H1 (cell line): ENCODE data around the gene UTP3. TPM values are rescaled to one million over a fixed set of nuclear protein-coding genes. Genes with fewer than 3 reads are reported as not detected.

Source experiments
- CTCF ChIA-PET: fragments of 300-600 bp; sonication (Branson Sonifier 250); formaldehyde crosslinking; loops from one replicate; lab custom pipeline; 2021; ENCODE audit not compliant: partially characterized antibody; lab: Charles Lee
- POLR2A ChIA-PET: fragments of 300-600 bp; sonication (Branson Sonifier 250); formaldehyde crosslinking; loops from one replicate; lab custom pipeline; 2021; ENCODE audit warnings: inconsistent platforms; ENCODE audit not compliant: partially characterized antibody; lab: Charles Lee
- DNase-seq, 2 experiments: peaks; one replicate each; pipeline versions ENCODE4 v3.0.0 to v3.0.0-alpha.2; 2010 to 2022; ENCODE audit warnings: low spot score in 2 of 2, low read depth in 1 of 2, mixed read lengths in 1 of 2
- FAIRE-seq: peaks from 2 replicates; lab custom pipeline; 2011; peaks lifted over from hg19 to GRCh38; lab: Jason Lieb, UNC
- H2AFZ ChIP-seq: 2 replicates; pipeline ENCODE4 v1.8.1; 2012; ENCODE audit warnings: low read length, inconsistent platforms
- H2AK5ac ChIP-seq: 2 replicates; pipeline ENCODE4 v1.6.1; 2013; ENCODE audit warnings: low read depth, low read length
- H2BK120ac ChIP-seq: replicated peaks from 2 replicates; pipeline ENCODE3; 2013; ENCODE audit warnings: low read depth, low read length, inconsistent platforms
- H2BK12ac ChIP-seq: 2 replicates; pipeline ENCODE4 v1.6.1; 2013; ENCODE audit warnings: low read depth, low read length
- H2BK15ac ChIP-seq: 2 replicates; pipeline ENCODE4 v1.6.1; 2013; ENCODE audit warnings: low read length
- H2BK20ac ChIP-seq: 2 replicates; pipeline ENCODE4 v1.6.1; 2013; ENCODE audit warnings: low read length
- H2BK5ac ChIP-seq: 2 replicates; pipeline ENCODE4 v1.6.1; 2013; ENCODE audit warnings: low read depth, low read length
- H3K14ac ChIP-seq: 2 replicates; pipeline ENCODE4 v1.6.1; 2013; ENCODE audit warnings: inconsistent platforms; ENCODE audit not compliant: insufficient read length
- H3K18ac ChIP-seq: 2 replicates; pipeline ENCODE4 v1.6.1; 2013; ENCODE audit warnings: low read length; ENCODE audit errors: extremely low read depth
- H3K23ac ChIP-seq: 2 replicates; pipeline ENCODE4 v1.6.1; 2013; ENCODE audit warnings: inconsistent platforms; ENCODE audit not compliant: insufficient read length
- H3K23me2 ChIP-seq: 2 replicates; pipeline ENCODE4 v1.6.1; 2013; ENCODE audit warnings: low read depth, low read length
- H3K27ac ChIP-seq: 2 replicates; pipeline ENCODE4 v1.6.1; 2011; ENCODE audit warnings: low read depth, low read length, inconsistent platforms
- H3K27me3 ChIP-seq, 4 experiments: replicated peaks in 1 of 4; 1 replicate in 1 of 4; 2 replicates in 3 of 4; pipeline versions ENCODE4 v1.6.1 to v1.8.1; 2011 to 2013; ENCODE audit warnings: low read length in 3 of 4, mild to moderate bottlenecking in 3 of 4, inconsistent platforms in 2 of 4, mixed read lengths in 2 of 4, moderate library complexity in 1 of 4; ENCODE audit not compliant: control insufficient read depth in 3 of 4, insufficient read depth in 3 of 4; ENCODE audit errors: extremely low read depth in 1 of 4
- H3K36me3 ChIP-seq, 4 experiments: 2 replicates each; pipeline versions ENCODE4 v1.6.1 to v1.8.1; 2011 to 2013; ENCODE audit warnings: mild to moderate bottlenecking in 4 of 4, low read length in 3 of 4, moderate library complexity in 2 of 4, control low read depth in 1 of 4, inconsistent platforms in 1 of 4; ENCODE audit not compliant: insufficient read depth in 4 of 4, control insufficient read depth in 2 of 4
- H3K4ac ChIP-seq: replicated peaks from 2 replicates; pipeline ENCODE3; 2013; ENCODE audit warnings: low read length, low read depth, mixed read lengths, inconsistent platforms; ENCODE audit not compliant: insufficient read length
- H3K4me1 ChIP-seq, 4 experiments: replicated peaks in 1 of 4; 1 replicate in 1 of 4; 2 replicates in 3 of 4; pipeline versions ENCODE4 v1.6.1 to v1.8.1; 2011 to 2013; ENCODE audit warnings: low read length in 3 of 4, inconsistent platforms in 2 of 4, mixed read lengths in 1 of 4; ENCODE audit not compliant: insufficient read depth in 4 of 4, control insufficient read depth in 3 of 4
- H3K4me2 ChIP-seq, 2 experiments: 2 replicates each; pipeline versions ENCODE4 v1.6.1 to v1.8.1; 2011 to 2013; ENCODE audit warnings: low read depth in 2 of 2, low read length in 2 of 2, control low read depth in 1 of 2, inconsistent platforms in 1 of 2, mild to moderate bottlenecking in 1 of 2; ENCODE audit not compliant: insufficient read depth in 1 of 2
- H3K4me3 ChIP-seq, 4 experiments: fragments of 200-600, 300-600 bp in 1 of 4; sonication (generic), shearing (Covaris generic), sonication (Bioruptor Twin) in 1 of 4; 2 replicates each; pipeline versions ENCODE4 v1.5.1 to v1.8.1; 2011 to 2016; ENCODE audit warnings: low read length in 4 of 4, low read depth in 3 of 4, control low read depth in 2 of 4, inconsistent platforms in 2 of 4, mild to moderate bottlenecking in 2 of 4, mixed read lengths in 1 of 4, moderate library complexity in 1 of 4; ENCODE audit not compliant: insufficient read depth in 2 of 4; ENCODE audit errors: extremely low read depth in 1 of 4
- H3K56ac ChIP-seq: replicated peaks from 2 replicates; pipeline ENCODE3; 2013; ENCODE audit warnings: low read depth, mild to moderate bottlenecking, mixed read lengths, low read length, inconsistent platforms; ENCODE audit not compliant: insufficient read length
- H3K79me1 ChIP-seq: 2 replicates; pipeline ENCODE4 v1.6.1; 2013; ENCODE audit warnings: low read depth, low read length, control low read depth
- H3K79me2 ChIP-seq, 2 experiments: 2 replicates each; pipeline versions ENCODE4 v1.6.1 to v1.8.1; 2012 to 2013; ENCODE audit warnings: low read length in 2 of 2, mild to moderate bottlenecking in 2 of 2, inconsistent platforms in 1 of 2; ENCODE audit not compliant: insufficient read depth in 2 of 2, control insufficient read depth in 1 of 2
- H3K9ac ChIP-seq, 4 experiments: replicated peaks in 1 of 4; 1 replicate in 1 of 4; 2 replicates in 3 of 4; pipeline versions ENCODE4 v1.6.1 to v1.8.1; 2011 to 2013; ENCODE audit warnings: low read depth in 3 of 4, low read length in 3 of 4, control low read depth in 2 of 4, mild to moderate bottlenecking in 2 of 4, moderate library complexity in 2 of 4, inconsistent platforms in 1 of 4; ENCODE audit errors: extremely low read depth in 1 of 4
- H3K9me3 ChIP-seq, 2 experiments: 2 replicates each; pipeline versions ENCODE4 v1.6.1 to v1.8.1; 2012 to 2013; ENCODE audit warnings: mild to moderate bottlenecking in 2 of 2, moderate library complexity in 2 of 2, control low read depth in 1 of 2, inconsistent platforms in 1 of 2, low read depth in 1 of 2, low read length in 1 of 2, mixed read lengths in 1 of 2; ENCODE audit not compliant: insufficient read depth in 2 of 2
- H4K20me1 ChIP-seq, 2 experiments: replicated peaks in 1 of 2; 2 replicates each; pipeline versions ENCODE3 to v1.8.1; 2011 to 2013; ENCODE audit warnings: inconsistent platforms in 2 of 2, low read length in 2 of 2, mild to moderate bottlenecking in 1 of 2; ENCODE audit not compliant: insufficient read depth in 2 of 2, control insufficient read depth in 1 of 2
- H4K5ac ChIP-seq: 2 replicates; pipeline ENCODE4 v1.6.1; 2013; ENCODE audit warnings: low read length, low read depth, mixed read lengths, inconsistent platforms; ENCODE audit not compliant: insufficient read length
- H4K8ac ChIP-seq: 2 replicates; pipeline ENCODE4 v1.8.0; 2013; ENCODE audit warnings: mild to moderate bottlenecking, moderate library complexity, low read length, inconsistent platforms; ENCODE audit not compliant: insufficient read depth; ENCODE audit errors: extremely low read depth
- H4K91ac ChIP-seq: replicated peaks from 2 replicates; pipeline ENCODE3; 2013; ENCODE audit warnings: low read length, mixed read lengths, inconsistent platforms; ENCODE audit not compliant: insufficient read length
- BACH1 ChIP-seq: IDR thresholded peaks from 2 replicates; pipeline ENCODE4 v1.6.1; 2012; ENCODE audit warnings: low read length, improper control_type of control experiment
- CBX5 ChIP-seq: fragments of 300-800, 300-1000 bp; sonication (generic); IDR thresholded peaks from 2 replicates; pipeline ENCODE4 v1.7.1; 2016; ENCODE audit warnings: antibody characterized with exemption, low read length, low read depth
- GTF2F1 ChIP-seq: IDR thresholded peaks from 2 replicates; pipeline ENCODE4 v1.6.1; 2012; ENCODE audit warnings: low read depth, low read length, improper control_type of control experiment, borderline replicate concordance
- NRF1 ChIP-seq: IDR thresholded peaks from 2 replicates; pipeline ENCODE4 v1.6.1; 2011; ENCODE audit warnings: mild to moderate bottlenecking, low read depth, low read length, improper control_type of control experiment
- RAD21 ChIP-seq, 2 experiments: IDR thresholded peaks in 1 of 2; conservative IDR thresholded peaks in 1 of 2; 2 replicates each; pipeline ENCODE4 v1.6.1; 2011; ENCODE audit warnings: low read depth in 2 of 2, low read length in 2 of 2, improper control_type of control experiment in 1 of 2, inconsistent platforms in 1 of 2, mild to moderate bottlenecking in 1 of 2, moderate library complexity in 1 of 2
- RXRA ChIP-seq: IDR thresholded peaks from 2 replicates; pipeline ENCODE4 v1.6.1; 2011; ENCODE audit warnings: low read depth, mild to moderate bottlenecking, low read length, moderate library complexity; ENCODE audit not compliant: insufficient read depth
- SIN3A ChIP-seq, 2 experiments: IDR thresholded peaks in 1 of 2; conservative IDR thresholded peaks in 1 of 2; 2 replicates each; pipeline ENCODE4 v1.6.1; 2011 to 2012; ENCODE audit warnings: low read length in 2 of 2, improper control_type of control experiment in 1 of 2, low read depth in 1 of 2, mild to moderate bottlenecking in 1 of 2
- SP1 ChIP-seq: IDR thresholded peaks from 2 replicates; pipeline ENCODE4 v1.6.1; 2011; ENCODE audit warnings: low read depth, low read length
- TAF1 ChIP-seq: IDR thresholded peaks from 2 replicates; pipeline ENCODE4 v1.6.1; 2011; ENCODE audit warnings: mild to moderate bottlenecking, low read depth, low read length
- TCF12 ChIP-seq: IDR thresholded peaks from 2 replicates; pipeline ENCODE4 v1.6.1; 2011; ENCODE audit warnings: low read depth, mild to moderate bottlenecking, low read length
- TEAD4 ChIP-seq: IDR thresholded peaks from 2 replicates; pipeline ENCODE4 v1.6.1; 2012; ENCODE audit warnings: low read depth, low read length, inconsistent platforms, mixed read lengths
- WGBS, 2 experiments: shearing (Covaris generic) in 1 of 2; methylation state at CpG; one replicate each; pipeline versions ENCODE4 v1.1.6 to v1.1.7; 2013 to 2015; ENCODE audit warnings: low lambda C conversion rate in 2 of 2, mixed read lengths in 2 of 2, inconsistent platforms in 1 of 2, low coverage in 1 of 2, missing lambda C conversion rate in 1 of 2; ENCODE audit not compliant: insufficient replicate concordance in 2 of 2, insufficient coverage in 1 of 2, insufficient read length in 1 of 2; ENCODE audit errors: extremely low coverage in 1 of 2, missing lambda C conversion rate in 1 of 2; 5-methylcytosine and 5-hydroxymethylcytosine counted together
- polyA plus RNA-seq, 7 experiments: library from polyadenylated mRNA; depleted of rRNA in 3 of 7; stranded (reverse) in 5 of 7; unstranded in 2 of 7; fragments of >200 nt in 5 of 7; fragments of 200-250 nt in 2 of 7; gene quantifications; 1 replicate in 5 of 7; 2 replicates in 1 of 7; 4 replicates in 1 of 7; pipeline versions ENCODE4 v1.2.1 to v1.2.3, GENCODE V29; 2011 to 2013; ENCODE audit warnings: missing spikeins in 2 of 7, mixed read lengths in 2 of 7
- total RNA-seq: library from RNA; stranded (reverse); fragmentation: NEBNext Ultra II Directional; extraction: Animal tissue kit (Norgen Biotek cat#: 25700); gene quantifications from 2 replicates; pipeline ENCODE4 v1.2.1, GENCODE V29; 2021

UTP3 gene
- total and polyA plus RNA-seq, 2 of the 8 experiments (the other 6 are each of a cell fraction or from before 2014, with no cell fraction given) = 11.2 to 51.3 TPM

DNA sequence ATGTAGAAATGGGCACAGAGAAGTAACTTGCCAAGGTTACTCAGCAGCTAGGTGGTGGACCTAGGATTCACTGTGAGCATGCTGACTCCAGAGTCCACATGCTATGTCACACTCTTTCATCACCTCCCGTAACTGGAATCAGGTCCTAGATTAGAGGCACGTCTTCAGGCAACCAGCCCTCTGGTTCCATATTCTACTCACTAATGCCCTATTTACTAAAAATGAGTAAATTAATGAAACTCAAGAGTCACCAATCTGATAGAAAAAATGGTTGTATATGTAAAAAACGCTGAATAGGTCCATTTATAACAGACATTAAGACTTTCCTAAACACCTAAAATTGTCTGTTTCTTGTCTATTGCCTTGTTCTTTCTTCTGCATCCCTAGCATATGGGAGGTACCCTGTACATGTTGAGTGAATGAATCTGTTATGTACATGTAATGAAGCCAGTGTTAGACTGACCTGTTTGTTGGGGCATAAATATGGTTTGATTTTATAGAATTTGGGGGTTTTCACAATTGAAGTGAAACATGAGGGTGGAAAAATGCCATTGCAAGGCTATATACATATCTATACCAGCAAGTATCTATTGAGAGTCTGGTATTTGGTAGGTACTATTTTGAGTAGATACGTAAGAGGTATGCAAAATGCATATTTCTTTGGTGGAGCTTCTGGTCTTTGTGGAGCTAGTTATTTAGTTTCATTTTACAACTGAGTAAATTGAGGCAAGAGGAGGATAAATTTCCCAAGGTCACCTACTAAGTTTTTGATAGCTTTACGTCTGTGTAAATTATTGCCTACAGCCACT is 26.0 kb downstream of the UTP3 start:
- no peak overlapping the region for H3K4me2 ChIP-seq
- POLR2A ChIA-PET = interaction anchor here (1.0 to 1.4 kb wide), 2 partner anchors 9 to 10 kb away, joined by 4 read pairs; no protein-coding TSS in a partner anchor
- TF ChIP-seq RAD21 (IDR thresholded peaks at IDR 0.05 in 1 of 2, conservative IDR thresholded peaks at IDR 0.05 in 1 of 2; ENCODE audit: low read depth in 2 of 2, low read length in 2 of 2) (no peak), CBX5 (no peak), TEAD4 (no peak), SIN3A (conservative IDR thresholded peaks at IDR 0.05 in 1 of 2, IDR thresholded peaks at IDR 0.05 in 1 of 2; ENCODE audit: low read depth in 1 of 2, low read length in 2 of 2) (no peak), GTF2F1 (no peak), RXRA (no peak), TCF12 (no peak), BACH1 (no peak), TAF1 (no peak), NRF1 (no peak), SP1 (no peak)

More for the DNA sequence above, 26.0 kb downstream of the UTP3 start:
- Histone ChIP-seq H3K79me1 (no peaks in the 10 kb centered on the region; the same call in 1 of the 2 replicates), H3K23ac (no peak overlapping the region), H4K91ac (no peak overlapping the region), H2AFZ (no peak overlapping the region), H3K9me3 (no peaks in the 10 kb centered on the region), H3K4me3 (no peak overlapping the region), H4K8ac (no peak overlapping the region), H2BK120ac (no peak overlapping the region), H3K4ac (no peak overlapping the region), H3K27me3 (no peaks in the 10 kb centered on the region), H2BK15ac (no peak overlapping the region), H2BK12ac (no peak overlapping the region), H3K14ac (no peak overlapping the region), H3K36me3 (no peaks in the 10 kb centered on the region), H4K5ac (no peak overlapping the region), H3K4me1 (peaks cover 0 to 9% (median 5%) of the 10 kb centered on the region in 4 experiments; a peak in 4 of 7 replicates), H3K23me2 (no peaks in the 10 kb centered on the region), H3K56ac (no peak overlapping the region), H3K18ac (no peak overlapping the region), H2AK5ac (no peak overlapping the region), H2BK5ac (no peak overlapping the region), H3K9ac (no peak overlapping the region), H2BK20ac (no peak overlapping the region), H4K20me1 (peaks cover 0 to 2% of the 10 kb centered on the region in 2 experiments), H3K27ac (no peak overlapping the region), H3K79me2 (peaks cover 0 to 42% of the 10 kb centered on the region in 2 experiments; a peak in 2 of 4 replicates)
- CTCF ChIA-PET = interaction anchor here (0.6 to 1.5 kb wide), 5 partner anchors 11 to 62 kb away, joined by 3 to 7 read pairs (median 4); no protein-coding TSS in a partner anchor
- FAIRE-seq (no peak), DNase-seq (no peak)
- WGBS, 2 experiments = 80% methylated on average over 5 of the region's 5 CpGs; no CpG with 5 or more reads in 1 of the 2 experiments
